Common myeloid progenitor, CD34-positive (primary cell): ENCODE results near the gene FAM240A.

Experiments
- CTCF ChIA-PET: fragments of 350-600 bp; sonication (Branson Sonifier 250); formaldehyde crosslinking; loops from one replicate; lab custom pipeline; 2021; ENCODE audit warnings: antibody characterized with exemption; lab: Charles Lee
- POLR2A ChIA-PET: fragments of 350-600 bp; sonication (Branson Sonifier 250); formaldehyde crosslinking; loops from one replicate; lab custom pipeline; 2021; ENCODE audit warnings: antibody characterized with exemption; lab: Charles Lee
- DNase-seq, 3 donors: peaks; one replicate each; pipeline versions ENCODE4 v3.0.0 to v3.0.0-alpha.2; 2013
- H3K27ac ChIP-seq, 2 experiments: 1 replicate in 1 of 2; 2 replicates in 1 of 2; pipeline ENCODE4 v1.7.0; 2013; ENCODE audit warnings: inconsistent platforms in 2 of 2, low read length in 2 of 2, mild to moderate bottlenecking in 2 of 2, low read depth in 1 of 2, moderate library complexity in 1 of 2; ENCODE audit not compliant: severe bottlenecking in 2 of 2, insufficient read depth in 1 of 2, poor library complexity in 1 of 2
- H3K27me3 ChIP-seq, 5 experiments: replicated peaks in 2 of 5; 1 replicate in 3 of 5; 2 replicates in 2 of 5; pipeline versions ENCODE4 v1.6.1 to v1.7.0; 2013; ENCODE audit warnings: low read length in 4 of 5, mild to moderate bottlenecking in 2 of 5, moderate library complexity in 2 of 5, inconsistent platforms in 1 of 5; ENCODE audit not compliant: insufficient read depth in 5 of 5, control insufficient read depth in 4 of 5
- H3K36me3 ChIP-seq, 4 experiments: 1 replicate in 2 of 4; 2 replicates in 2 of 4; pipeline versions ENCODE4 v1.6.1 to v1.7.0; 2013; ENCODE audit warnings: low read length in 3 of 4, control low read depth in 1 of 4, mild to moderate bottlenecking in 1 of 4; ENCODE audit not compliant: control insufficient read depth in 4 of 4, insufficient read depth in 4 of 4
- H3K4me1 ChIP-seq, 4 experiments: 1 replicate in 3 of 4; 2 replicates in 1 of 4; pipeline versions ENCODE4 v1.6.1 to v1.7.1; 2013; ENCODE audit warnings: low read length in 3 of 4, mild to moderate bottlenecking in 3 of 4, control low read depth in 1 of 4, inconsistent platforms in 1 of 4, moderate library complexity in 1 of 4; ENCODE audit not compliant: control insufficient read depth in 4 of 4, insufficient read depth in 4 of 4; ENCODE audit errors: control extremely low read depth in 1 of 4
- H3K4me3 ChIP-seq, 7 experiments: 1 replicate in 4 of 7; 2 replicates in 3 of 7; pipeline versions ENCODE4 v1.5.1 to v1.7.0; 2013; ENCODE audit warnings: mild to moderate bottlenecking in 7 of 7, low read length in 6 of 7, moderate library complexity in 6 of 7, inconsistent platforms in 2 of 7, low read depth in 2 of 7, control low read depth in 1 of 7; ENCODE audit not compliant: insufficient read depth in 4 of 7, control insufficient read depth in 1 of 7; ENCODE audit errors: extremely low read depth in 1 of 7
- H3K9me3 ChIP-seq, 5 experiments: 1 replicate in 4 of 5; 2 replicates in 1 of 5; pipeline versions ENCODE4 v1.6.1 to v1.7.1; 2013; ENCODE audit warnings: low read length in 4 of 5, mild to moderate bottlenecking in 2 of 5, inconsistent platforms in 1 of 5, low read depth in 1 of 5, moderate library complexity in 1 of 5; ENCODE audit not compliant: control insufficient read depth in 4 of 5, insufficient read depth in 2 of 5; ENCODE audit errors: control extremely low read depth in 1 of 5
- WGBS: methylation state at CpG from one replicate; pipeline ENCODE4 v1.1.5; 2013; ENCODE audit not compliant: insufficient coverage; 5-methylcytosine and 5-hydroxymethylcytosine counted together

Gene FAM240A

GRCh38 chr3:46669191-46669999 is 57.1 kb downstream of the FAM240A start:
- no peaks in the 10 kb centered on the region for H3K27me3 ChIP-seq
- DNase-seq, result no peak
- ChIA-PET CTCF (no interaction called here), POLR2A (no interaction called here)
- no peaks in the 10 kb centered on the region for H3K9me3 ChIP-seq
- H3K36me3 ChIP-seq, result no peaks in the 10 kb centered on the region
- H3K27ac ChIP-seq, result no peak overlapping the region
- WGBS, result 97% methylated on average over 8 of the region's 9 CpGs
- H3K4me1 ChIP-seq, result no peaks in the 10 kb centered on the region
- H3K4me3 ChIP-seq, result no peak overlapping the region

- WGBS, result 85% methylated on average over 14 of the region's 17 CpGs
- Histone ChIP-seq H3K27me3 (no peaks in the 10 kb centered on the region), H3K27ac (no peak overlapping the region), H3K4me1 (no peaks in the 10 kb centered on the region), H3K36me3 (no peaks in the 10 kb centered on the region), H3K4me3 (no peak overlapping the region), H3K9me3 (no peaks in the 10 kb centered on the region)
- no peak for DNase-seq
- ChIA-PET CTCF (interaction anchor here (1.2 kb wide), 1 partner anchor 14 kb away, joined by 3 read pairs; no protein-coding TSS in a partner anchor), POLR2A (interaction anchor here (0.6 kb wide), 1 partner anchor 27 kb away, joined by 3 read pairs; no protein-coding TSS in a partner anchor)
Measured at GRCh38 chr3:46670000-46670890, 57.9 kb downstream of the FAM240A start.

DNA sequence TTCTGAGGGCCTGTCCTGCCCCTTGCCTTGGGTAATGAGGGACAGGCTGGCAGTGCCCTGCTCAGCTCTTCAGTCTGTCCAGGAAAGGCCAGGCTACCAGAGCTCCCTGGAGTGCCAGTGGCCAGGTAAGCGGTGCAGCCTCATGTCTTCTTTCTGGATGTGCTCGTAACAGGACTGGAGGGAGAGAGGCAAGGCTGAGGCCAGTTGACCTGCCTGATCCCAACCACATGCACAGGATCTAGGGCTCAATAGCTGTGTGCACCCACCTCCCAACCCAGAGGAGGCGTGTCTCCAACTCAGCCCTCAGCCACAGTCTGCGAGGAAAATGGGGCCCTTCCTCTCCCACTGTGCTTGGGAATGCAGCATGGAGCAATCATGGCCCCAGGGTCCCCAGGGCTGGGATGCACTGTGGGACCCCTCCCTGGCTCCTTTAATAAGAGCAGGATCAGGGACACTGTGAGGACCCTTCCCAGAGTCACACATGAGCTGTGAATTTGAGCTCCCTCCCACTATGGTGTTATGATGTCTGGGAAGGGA is 58.6 kb downstream of the FAM240A start:
- Histone ChIP-seq H3K4me3 (no peak overlapping the region), H3K9me3 (no peaks in the 10 kb centered on the region), H3K27me3 (no peaks in the 10 kb centered on the region), H3K4me1 (no peaks in the 10 kb centered on the region), H3K27ac (no peak overlapping the region), H3K36me3 (no peaks in the 10 kb centered on the region)
- CTCF ChIA-PET, result interaction anchor here (1.2 kb wide), 1 partner anchor 14 kb away, joined by 3 read pairs; no protein-coding TSS in a partner anchor
- WGBS, result 100% methylated on average over 4 of the region's 4 CpGs
- no peak for DNase-seq
- POLR2A ChIA-PET, result no interaction called here

DNA sequence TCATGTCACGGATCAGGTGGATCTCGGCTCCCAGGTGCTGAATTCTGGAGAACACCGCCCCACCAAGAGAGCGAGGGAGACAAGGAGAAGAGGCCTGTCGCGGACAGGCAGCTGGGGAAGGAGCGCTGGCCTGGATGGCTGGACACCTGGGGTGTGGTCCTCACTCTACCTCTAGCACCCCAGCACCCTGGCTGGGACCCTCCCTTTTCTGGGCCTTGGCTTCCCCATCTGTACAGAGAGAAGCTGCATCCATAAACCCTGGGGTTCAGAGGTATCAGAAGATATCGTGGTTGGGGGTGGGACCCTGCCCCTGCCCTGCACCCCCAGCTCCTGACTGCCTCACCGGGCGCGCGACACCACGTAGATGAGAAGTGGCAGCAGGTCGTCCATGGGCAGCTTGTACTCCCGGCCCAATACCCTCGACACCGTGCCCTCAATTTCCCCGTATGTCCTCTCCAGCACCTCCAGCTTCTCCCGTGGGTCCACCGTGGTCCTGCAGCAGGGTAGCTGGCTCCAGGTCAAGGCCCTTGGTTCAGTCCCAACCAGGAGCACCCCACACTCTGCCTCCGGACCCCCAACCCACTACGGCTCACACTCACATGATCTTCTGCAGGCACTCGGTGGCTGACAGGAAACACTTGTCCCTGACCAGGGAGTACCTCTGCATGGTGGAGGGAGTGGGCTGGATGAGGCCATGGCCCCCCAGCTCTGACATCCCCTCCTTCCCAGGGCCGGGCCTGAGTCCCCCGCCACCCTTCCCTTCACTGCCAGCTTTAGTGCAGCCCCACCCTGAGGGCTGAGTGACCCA is 59.4 kb downstream of the FAM240A start:
- Histone ChIP-seq H3K4me1 (no peaks in the 10 kb centered on the region), H3K27me3 (no peaks in the 10 kb centered on the region), H3K9me3 (no peaks in the 10 kb centered on the region), H3K36me3 (no peaks in the 10 kb centered on the region), H3K4me3 (no peak overlapping the region), H3K27ac (no peak overlapping the region)
- 95% methylated on average over 19 of the region's 25 CpGs for WGBS
- DNase-seq, result no peak
- ChIA-PET CTCF (no interaction called here), POLR2A (no interaction called here)

GRCh38 chr3:46672349-46672695 is 60.0 kb downstream of the FAM240A start:
- CTCF ChIA-PET, result no interaction called here
- POLR2A ChIA-PET, result no interaction called here
- Histone ChIP-seq H3K4me1 (peaks cover 0 to under 1% (median 0%) of the 10 kb centered on the region in 4 experiments), H3K27ac (no peak overlapping the region), H3K4me3 (no peak overlapping the region), H3K27me3 (no peaks in the 10 kb centered on the region), H3K36me3 (no peaks in the 10 kb centered on the region), H3K9me3 (no peaks in the 10 kb centered on the region)
- DNase-seq, result no peak
- WGBS, result 100% methylated on average over 6 of the region's 6 CpGs

DNA sequence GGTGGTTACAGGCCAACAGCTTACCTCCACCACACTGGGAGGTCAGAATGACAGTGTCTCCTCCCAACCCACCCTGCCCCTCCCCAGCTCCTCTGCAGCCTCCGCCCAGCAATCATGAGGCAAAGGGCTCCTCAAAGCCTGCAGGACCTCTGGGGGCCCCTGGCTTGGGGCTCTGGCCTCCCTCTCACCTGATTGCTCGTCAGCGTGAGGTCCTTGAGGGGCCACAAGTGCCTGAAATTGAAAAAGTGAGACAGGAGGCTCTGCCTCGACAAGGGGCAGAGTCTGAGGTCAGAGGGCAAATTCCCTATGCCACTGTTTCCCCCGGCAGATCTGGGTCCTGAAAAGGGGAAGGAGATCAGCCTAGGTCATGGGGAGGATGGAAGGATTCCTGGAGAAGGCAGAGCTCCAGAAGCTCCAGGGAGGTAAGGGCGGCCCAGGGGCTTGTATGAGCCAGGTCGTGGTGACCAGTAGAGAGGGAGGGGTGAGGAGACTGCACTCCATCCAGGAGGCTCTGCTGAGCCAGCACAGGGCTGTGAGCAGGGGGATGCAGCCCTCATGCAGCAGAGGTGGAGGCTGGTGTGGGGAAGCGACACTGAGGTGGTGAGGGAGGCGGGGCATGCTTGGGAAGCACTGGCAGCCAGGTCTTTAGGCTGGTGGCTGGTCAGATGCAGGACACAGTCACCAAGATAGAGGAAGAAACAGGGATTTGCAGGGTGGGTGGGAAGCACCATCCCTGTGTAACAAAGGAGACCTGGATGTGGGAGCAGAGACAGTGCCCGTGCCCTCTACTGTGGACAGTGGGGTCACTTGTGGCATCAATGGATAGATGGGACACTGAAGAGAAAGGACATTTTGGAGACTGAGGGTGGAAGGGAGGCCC is 61.1 kb downstream of the FAM240A start:
- CTCF ChIA-PET, result interaction anchor here (1.6 kb wide), 1 partner anchor 10 kb away, joined by 5 read pairs; no protein-coding TSS in a partner anchor
- H3K27ac ChIP-seq, result no peak overlapping the region
- 95% methylated on average over 7 of the region's 10 CpGs for WGBS

More for the DNA sequence above, 61.1 kb downstream of the FAM240A start:
- no peak for DNase-seq
- Histone ChIP-seq H3K36me3 (no peaks in the 10 kb centered on the region), H3K4me1 (peaks cover 0 to 1% (median 0%) of the 10 kb centered on the region in 4 experiments), H3K27me3 (no peaks in the 10 kb centered on the region), H3K9me3 (no peaks in the 10 kb centered on the region), H3K4me3 (no peak overlapping the region)
- POLR2A ChIA-PET, result no interaction called here
